ENCODE results near the gene CARS2.
"Not testable (repeated sequence)": the region's sequence is repeated elsewhere in the genome, so short reads cannot be mapped to it uniquely, and the experiment has no call there.

The CARS2 gene

DNA sequence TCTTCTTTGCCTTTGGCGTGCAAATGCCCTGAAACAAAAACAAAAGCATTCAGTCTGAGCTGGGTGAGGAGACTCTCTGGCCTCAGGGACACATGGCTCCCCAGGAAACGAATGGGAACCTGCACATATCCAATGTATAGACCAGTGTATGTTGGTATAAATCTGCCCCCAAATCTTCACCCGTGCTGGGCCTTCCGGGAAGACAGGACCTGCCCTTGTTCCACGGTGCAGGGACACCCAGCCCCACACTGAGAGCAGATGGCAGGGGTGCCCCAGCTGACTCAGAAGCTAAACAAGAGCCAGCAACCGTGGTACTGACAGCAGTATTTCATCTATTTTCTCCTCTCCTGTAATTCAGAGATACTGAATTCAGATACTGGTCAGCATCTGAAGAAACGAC is 42.4 kb downstream of the CARS2 start:
- no peak overlapping the region for H3K4me3 ChIP-seq (ENCODE audit: control insufficient read depth, low read depth, low read length)
- TF ChIP-seq, protein P1, sequence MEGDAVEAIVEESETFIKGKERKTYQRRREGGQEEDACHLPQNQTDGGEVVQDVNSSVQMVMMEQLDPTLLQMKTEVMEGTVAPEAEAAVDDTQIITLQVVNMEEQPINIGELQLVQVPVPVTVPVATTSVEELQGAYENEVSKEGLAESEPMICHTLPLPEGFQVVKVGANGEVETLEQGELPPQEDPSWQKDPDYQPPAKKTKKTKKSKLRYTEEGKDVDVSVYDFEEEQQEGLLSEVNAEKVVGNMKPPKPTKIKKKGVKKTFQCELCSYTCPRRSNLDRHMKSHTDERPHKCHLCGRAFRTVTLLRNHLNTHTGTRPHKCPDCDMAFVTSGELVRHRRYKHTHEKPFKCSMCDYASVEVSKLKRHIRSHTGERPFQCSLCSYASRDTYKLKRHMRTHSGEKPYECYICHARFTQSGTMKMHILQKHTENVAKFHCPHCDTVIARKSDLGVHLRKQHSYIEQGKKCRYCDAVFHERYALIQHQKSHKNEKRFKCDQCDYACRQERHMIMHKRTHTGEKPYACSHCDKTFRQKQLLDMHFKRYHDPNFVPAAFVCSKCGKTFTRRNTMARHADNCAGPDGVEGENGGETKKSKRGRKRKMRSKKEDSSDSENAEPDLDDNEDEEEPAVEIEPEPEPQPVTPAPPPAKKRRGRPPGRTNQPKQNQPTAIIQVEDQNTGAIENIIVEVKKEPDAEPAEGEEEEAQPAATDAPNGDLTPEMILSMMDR (IDR thresholded peaks at IDR 0.05; ENCODE audit: control insufficient read depth, insufficient read depth, low read depth, low read length, missing control alignments), result no peak
- no peak for DNase-seq (ENCODE audit: low read depth)

DNA sequence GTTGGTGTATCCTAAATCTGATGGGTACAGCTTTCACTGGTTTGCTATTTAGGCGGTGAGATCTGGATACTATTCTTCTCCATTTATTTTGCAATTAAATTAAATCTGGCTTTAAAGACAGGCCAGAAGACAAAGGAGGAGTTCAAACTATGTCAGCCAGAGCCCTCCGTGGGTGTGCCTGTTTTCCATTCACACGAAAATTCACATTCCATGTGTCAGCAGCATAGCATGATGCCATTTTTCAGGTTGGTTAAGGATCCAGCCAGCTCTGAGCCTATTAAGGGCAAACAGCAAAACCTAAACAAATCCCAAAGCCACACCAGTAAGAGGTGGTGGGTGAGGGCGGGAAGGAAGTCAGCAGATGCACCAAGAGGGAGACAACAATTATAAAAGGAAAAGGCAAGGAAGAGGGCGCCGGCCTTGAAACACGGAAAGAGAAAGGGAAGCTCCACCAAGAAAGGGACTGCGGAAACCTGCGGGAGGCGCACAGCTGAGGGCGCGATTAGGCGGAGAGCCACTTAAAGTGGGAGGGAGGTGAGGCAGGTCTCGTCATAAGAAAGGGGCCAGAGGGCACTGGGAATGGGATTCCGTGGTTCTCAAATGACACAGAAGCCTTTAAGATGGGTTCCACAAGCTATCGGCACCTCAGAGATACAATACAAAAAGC is 43.0 kb downstream of the CARS2 start:
- no peak for DNase-seq (ENCODE audit: low read depth)
- TF ChIP-seq, protein P1 (IDR thresholded peaks at IDR 0.05; ENCODE audit: control insufficient read depth, insufficient read depth, low read depth, low read length, missing control alignments), result no peak
- H3K4me3 ChIP-seq (ENCODE audit: control insufficient read depth, low read depth, low read length), result no peak overlapping the region

DNA sequence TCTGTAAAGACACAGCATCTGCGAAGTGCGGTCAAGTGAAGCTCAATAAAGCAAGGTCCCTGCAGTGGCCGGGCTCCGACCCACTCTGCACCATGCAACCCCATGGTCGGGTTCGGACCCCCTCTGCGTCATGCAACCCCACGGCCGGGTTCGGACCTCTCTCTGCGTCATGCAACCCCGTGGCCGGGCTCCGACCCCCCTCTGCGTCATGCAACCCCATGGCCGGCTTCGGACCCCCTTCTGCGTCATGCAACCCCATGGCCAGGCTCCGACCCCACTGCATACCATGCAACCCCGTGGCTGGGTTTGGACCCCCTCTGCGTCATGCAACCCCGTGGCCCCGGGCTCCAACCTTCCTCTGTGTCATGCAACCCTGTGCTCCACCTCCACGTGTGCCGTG is 43.8 kb downstream of the CARS2 start:
- DNase-seq (ENCODE audit: low read depth), result no peak
- H3K4me3 ChIP-seq (ENCODE audit: control insufficient read depth, low read depth, low read length), result no peak overlapping the region
- TF ChIP-seq, protein P1 (IDR thresholded peaks at IDR 0.05; ENCODE audit: control insufficient read depth, insufficient read depth, low read depth, low read length, missing control alignments), result no peak

DNA sequence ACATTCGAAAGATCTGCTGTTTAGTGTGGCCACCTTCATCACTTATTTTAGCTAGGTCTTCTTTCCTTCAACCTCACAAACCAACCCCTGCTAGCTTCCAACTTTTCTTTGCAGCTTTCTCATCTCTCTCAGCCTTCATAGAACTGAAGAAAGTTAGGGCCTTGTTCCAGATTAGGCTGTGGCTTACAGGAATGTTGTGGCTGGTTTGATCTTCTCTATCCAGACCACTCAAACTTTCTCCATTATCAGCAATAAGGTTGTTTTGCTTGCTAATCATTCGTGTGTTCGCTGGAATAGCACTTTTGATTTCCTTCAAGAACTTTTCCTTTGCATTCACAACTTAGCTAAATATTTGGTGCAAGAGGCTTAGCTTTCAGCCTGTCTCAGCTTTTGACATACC is 44.7 kb downstream of the CARS2 start:
- DNase-seq (ENCODE audit: low read depth), result no peak
- TF ChIP-seq, protein P1 (IDR thresholded peaks at IDR 0.05; ENCODE audit: control insufficient read depth, insufficient read depth, low read depth, low read length, missing control alignments), result no peak
- no peak overlapping the region for H3K4me3 ChIP-seq (ENCODE audit: control insufficient read depth, low read depth, low read length)

DNA sequence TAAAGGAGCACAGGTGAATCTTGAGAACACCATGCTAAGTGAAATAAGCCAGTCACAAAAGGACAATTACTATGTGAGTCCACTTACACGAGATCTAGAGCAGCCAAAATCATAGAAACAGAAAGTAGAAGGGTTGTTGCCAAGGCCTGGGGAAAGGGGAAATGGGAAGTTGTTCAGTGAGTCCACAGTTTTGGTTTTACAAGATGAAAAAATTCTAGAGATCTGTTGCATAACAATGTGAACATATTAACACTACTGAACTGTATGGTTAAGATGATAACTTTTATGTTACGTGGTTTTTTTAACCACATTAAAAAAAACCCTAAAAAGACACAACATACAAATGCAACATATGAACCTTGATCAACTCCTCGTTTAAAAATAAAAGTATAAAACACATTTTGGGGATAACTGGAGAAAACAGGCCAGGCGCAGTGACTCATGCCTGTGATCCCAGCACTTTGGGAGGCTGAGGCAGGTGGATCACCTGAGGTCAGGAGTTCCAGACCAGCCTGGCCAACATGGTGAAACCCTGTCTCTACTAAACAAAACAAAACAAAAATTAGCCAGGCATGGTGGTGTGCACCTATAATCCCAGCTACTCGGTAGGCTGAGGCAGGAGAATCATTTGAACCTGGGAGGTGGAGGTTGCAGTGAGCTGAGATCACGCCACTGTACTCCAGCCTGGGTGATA is 47.6 kb downstream of the CARS2 start:
- not testable (repeated sequence) for H3K4me3 ChIP-seq (ENCODE audit: control insufficient read depth, low read depth, low read length)

DNA sequence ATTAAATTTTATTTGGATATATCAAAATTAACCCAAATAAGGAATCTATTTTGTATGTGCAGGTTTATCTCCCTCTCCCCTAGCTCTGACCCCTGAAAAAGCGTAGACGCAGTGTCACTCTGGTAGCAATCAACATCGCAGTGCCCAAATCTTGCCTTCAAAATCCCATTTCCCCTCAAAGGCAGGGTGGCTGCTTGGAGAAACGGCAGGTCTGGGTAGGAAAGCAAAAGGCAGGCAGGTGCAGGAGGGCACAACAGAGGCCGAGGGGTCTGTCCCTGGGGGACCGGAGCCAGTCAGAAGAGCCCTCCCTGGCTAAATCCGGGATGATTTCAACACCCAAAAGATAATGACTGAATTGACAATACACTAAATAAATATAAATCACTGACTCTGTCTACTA is 48.7 kb downstream of the CARS2 start:
- TF ChIP-seq, protein P1 (IDR thresholded peaks at IDR 0.05; ENCODE audit: control insufficient read depth, insufficient read depth, low read depth, low read length, missing control alignments), result no peak
- H3K4me3 ChIP-seq (ENCODE audit: control insufficient read depth, low read depth, low read length), result no peak overlapping the region
- DNase-seq (ENCODE audit: low read depth), result no peak

More for the DNA sequence above, 47.6 kb downstream of the CARS2 start:
- DNase-seq (ENCODE audit: low read depth), result not testable (repeated sequence)

DNA sequence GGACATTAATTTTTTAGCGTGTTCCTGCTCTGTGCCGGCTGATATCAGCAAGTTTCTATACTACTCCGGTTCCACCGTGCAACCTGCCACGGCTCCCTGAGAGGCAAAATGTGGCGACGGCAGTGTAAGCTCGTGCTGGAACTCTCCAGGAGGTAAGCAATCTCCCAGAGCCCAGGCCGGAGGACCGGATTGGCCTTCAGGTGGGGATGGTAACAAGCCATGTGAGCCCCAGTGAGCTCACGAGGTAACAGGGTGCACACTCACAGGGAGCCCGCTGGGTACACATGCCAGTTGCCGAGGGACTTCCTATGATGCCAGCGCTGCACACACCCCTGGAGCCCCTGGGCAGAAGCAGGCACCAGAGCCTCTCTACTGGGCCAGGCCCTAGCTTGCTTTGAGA is 52.1 kb downstream of the CARS2 start:
- no peak for DNase-seq (ENCODE audit: low read depth)
- TF ChIP-seq, protein P1 (IDR thresholded peaks at IDR 0.05; ENCODE audit: control insufficient read depth, insufficient read depth, low read depth, low read length, missing control alignments), result no peak
- no peak overlapping the region for H3K4me3 ChIP-seq (ENCODE audit: control insufficient read depth, low read depth, low read length)

Measured in AG09309 (cell line).